HepG2 (cell line): Measurements from ENCODE around the gene RUSF1. TPM values are rescaled to one million over a fixed set of nuclear protein-coding genes. Genes with fewer than 3 reads are reported as not detected.

Experiments used
- AGO2 ChIP-seq: fragments of 200-400 bp; formaldehyde crosslinking; optimal IDR thresholded peaks from 2 replicates; pipeline ENCODE3; 2017; ENCODE audit warnings: mild to moderate bottlenecking, low read depth, low read length, moderate library complexity
- CENPT ChIP-seq: sonication (generic); formaldehyde crosslinking; IDR thresholded peaks from 2 replicates; pipeline ENCODE4 v1.8.0; 2022; ENCODE audit warnings: low read depth, mild to moderate bottlenecking, moderate library complexity, missing genetic modification reagents
- FOXK1 ChIP-seq: sonication (generic); formaldehyde crosslinking; IDR thresholded peaks from 2 replicates; pipeline ENCODE4 v1.4.0; 2020; ENCODE audit warnings: low read depth, missing genetic modification reagents, borderline replicate concordance
- FOXP4 ChIP-seq: sonication (generic); formaldehyde crosslinking; IDR thresholded peaks from 2 replicates; pipeline ENCODE4 v1.4.0; 2020; ENCODE audit warnings: missing genetic modification reagents
- GMEB1 ChIP-seq: sonication (generic); formaldehyde crosslinking; IDR thresholded peaks from 2 replicates; pipeline ENCODE4 v1.5.1; 2020; ENCODE audit warnings: missing genetic modification reagents, mild to moderate bottlenecking, borderline replicate concordance
- HDAC2 ChIP-seq: sonication (generic); formaldehyde crosslinking; IDR thresholded peaks from 2 replicates; pipeline ENCODE4 v1.4.0; 2020; ENCODE audit warnings: missing genetic modification reagents
- JUNB ChIP-seq: sonication (generic); formaldehyde crosslinking; IDR thresholded peaks from 2 replicates; pipeline ENCODE4 v1.8.0; 2022; ENCODE audit warnings: missing genetic modification reagents, mild to moderate bottlenecking, borderline replicate concordance
- NONO ChIP-seq, 2 experiments: fragments of 450-650 bp in 1 of 2; sonication (generic) in 1 of 2; formaldehyde crosslinking in 1 of 2; IDR thresholded peaks in 1 of 2; conservative IDR thresholded peaks in 1 of 2; 2 replicates each; pipeline versions ENCODE4 v1.6.1 to v1.8.0; 2017 to 2022; ENCODE audit warnings: mild to moderate bottlenecking in 1 of 2, missing genetic modification reagents in 1 of 2, moderate library complexity in 1 of 2
- NR2C2 ChIP-seq: sonication (generic); formaldehyde crosslinking; IDR thresholded peaks from 2 replicates; pipeline ENCODE4 v1.4.0; 2020; ENCODE audit warnings: missing genetic modification reagents, mild to moderate bottlenecking, moderate library complexity, borderline replicate concordance
- NRL ChIP-seq: sonication (generic); formaldehyde crosslinking; IDR thresholded peaks from 2 replicates; pipeline ENCODE4 v1.5.0; 2020; ENCODE audit warnings: missing genetic modification reagents, mild to moderate bottlenecking, moderate library complexity, borderline replicate concordance
- PITX1 ChIP-seq: sonication (generic); formaldehyde crosslinking; IDR thresholded peaks from 2 replicates; pipeline ENCODE4 v1.5.1; 2020; ENCODE audit warnings: mild to moderate bottlenecking, missing genetic modification reagents
- PRMT3 ChIP-seq: sonication (generic); formaldehyde crosslinking; IDR thresholded peaks from 2 replicates; pipeline ENCODE4 v1.8.1; 2022; ENCODE audit warnings: low read depth, mild to moderate bottlenecking, moderate library complexity, missing genetic modification reagents, borderline replicate concordance
- SALL2 ChIP-seq: sonication (generic); formaldehyde crosslinking; IDR thresholded peaks from 2 replicates; pipeline ENCODE4 v1.8.1; 2023; ENCODE audit warnings: mild to moderate bottlenecking, missing genetic modification reagents, inconsistent platforms
- SAP130 ChIP-seq: IDR thresholded peaks from 2 replicates; pipeline ENCODE4 v1.6.1; 2016; ENCODE audit warnings: low read depth
- SOX5 ChIP-seq: IDR thresholded peaks from 2 replicates; pipeline ENCODE4 v1.6.1; 2016; ENCODE audit warnings: borderline replicate concordance
- YEATS4 ChIP-seq: sonication (generic); formaldehyde crosslinking; IDR thresholded peaks from 2 replicates; pipeline ENCODE4 v1.4.0; 2020; ENCODE audit warnings: missing genetic modification reagents, borderline replicate concordance
- ZNF879 ChIP-seq: sonication (generic); formaldehyde crosslinking; IDR thresholded peaks from 2 replicates; pipeline ENCODE4 v1.8.1; 2023; ENCODE audit warnings: missing genetic modification reagents
- polyA plus RNA-seq, 8 experiments: library from polyadenylated mRNA; depleted of rRNA in 3 of 8; stranded (reverse) in 7 of 8; unstranded in 1 of 8; fragments of >200 nt; fragmentation: Illumina TruSeq in 4 of 8; extraction: Trizol in 4 of 8; gene quantifications; 2 replicates each; pipeline versions ENCODE4 v1.2.1 to v1.2.3, GENCODE V29; 2011 to 2016; ENCODE audit warnings: low read depth in 4 of 8, missing spikeins in 1 of 8, mixed read lengths in 1 of 8; ENCODE audit not compliant: insufficient read depth in 1 of 8
- total RNA-seq, 5 experiments: library from RNA; depleted of rRNA; stranded (reverse); fragments of >200 nt; fragmentation: Illumina TruSeq; extraction: Trizol; gene quantifications; 2 replicates each; pipeline ENCODE4 v1.2.3, GENCODE V29; 2016; ENCODE audit warnings: low read depth in 1 of 5
- TF ChIP-seq, protein P1 (sequence below): sonication (generic); formaldehyde crosslinking; IDR thresholded peaks from 2 replicates; pipeline ENCODE4 v1.4.0; 2020; ENCODE audit warnings: missing genetic modification reagents, low read depth, mild to moderate bottlenecking, borderline replicate concordance
- TF ChIP-seq, protein P2 (sequence below): sonication (generic); formaldehyde crosslinking; IDR thresholded peaks from 2 replicates; pipeline ENCODE4 v1.4.0; 2020; ENCODE audit warnings: mild to moderate bottlenecking, missing genetic modification reagents, borderline replicate concordance
- TF ChIP-seq, protein P3 (sequence below): sonication (generic); formaldehyde crosslinking; IDR thresholded peaks from 2 replicates; pipeline ENCODE4 v1.5.0; 2020; ENCODE audit warnings: mild to moderate bottlenecking, missing genetic modification reagents, borderline replicate concordance

Gene RUSF1
- total and polyA plus RNA-seq, 2 of the 13 experiments (the other 11 are each of a cell fraction or from before 2014, with no cell fraction given), result 40.8 to 50.2 TPM

DNA sequence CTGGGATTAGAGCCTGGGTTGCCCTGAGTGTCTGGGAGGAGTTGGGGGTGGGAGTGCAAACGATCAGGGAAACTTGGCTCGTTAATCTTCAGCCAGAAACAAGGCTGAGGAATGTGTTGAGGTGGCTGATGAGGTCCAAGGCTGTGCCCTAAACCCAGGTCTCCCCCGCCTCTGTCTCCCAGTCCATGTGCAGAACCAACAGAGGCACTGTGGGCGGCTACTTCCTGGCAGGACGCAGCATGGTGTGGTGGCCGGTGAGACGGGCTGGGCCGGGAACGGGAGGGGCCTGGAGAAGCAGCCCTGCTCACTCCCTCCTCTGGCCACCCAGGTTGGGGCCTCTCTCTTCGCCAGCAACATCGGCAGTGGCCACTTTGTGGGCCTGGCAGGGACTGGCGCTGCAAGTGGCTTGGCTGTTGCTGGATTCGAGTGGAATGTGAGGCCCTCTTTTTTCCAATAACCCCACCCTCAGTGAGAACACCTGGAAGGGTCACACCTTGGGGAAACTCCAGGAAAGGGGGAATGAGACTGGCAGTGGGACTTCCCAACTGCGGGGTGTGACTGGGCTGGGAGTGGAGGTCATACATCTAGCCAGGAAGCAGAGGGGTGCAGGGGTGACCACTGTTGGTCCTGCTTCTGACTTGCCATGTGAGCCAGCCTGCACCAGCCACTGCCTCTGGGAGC is 23.6 kb downstream of the RUSF1 start (continued):
- no peak for TF ChIP-seq NONO (IDR thresholded peaks at IDR 0.05)
- peak; percentile 65 for TF ChIP-seq NONO (CRISPR knock-in tag; conservative IDR thresholded peaks at IDR 0.05)
- peak; percentile 39; the same call in 1 of the 2 replicates for TF ChIP-seq NR2C2 (CRISPR knock-in tag)
- peak; percentile 39 for TF ChIP-seq SOX5 (CRISPR knock-in tag)
- no peak for TF ChIP-seq AGO2
- TF ChIP-seq ZNF879 (CRISPR knock-in tag), result no peak
- 0 out of 2 replicates have a peak, but pooled peaks have one; percentile 28 for TF ChIP-seq SALL2
- peak; percentile 27; the same call in 1 of the 2 replicates for TF ChIP-seq FOXK1 (CRISPR knock-in tag)
- TF ChIP-seq CENPT (CRISPR knock-in tag), result no peak
- peak; percentile 85 for TF ChIP-seq PITX1 (CRISPR knock-in tag)
- TF ChIP-seq, protein P1, sequence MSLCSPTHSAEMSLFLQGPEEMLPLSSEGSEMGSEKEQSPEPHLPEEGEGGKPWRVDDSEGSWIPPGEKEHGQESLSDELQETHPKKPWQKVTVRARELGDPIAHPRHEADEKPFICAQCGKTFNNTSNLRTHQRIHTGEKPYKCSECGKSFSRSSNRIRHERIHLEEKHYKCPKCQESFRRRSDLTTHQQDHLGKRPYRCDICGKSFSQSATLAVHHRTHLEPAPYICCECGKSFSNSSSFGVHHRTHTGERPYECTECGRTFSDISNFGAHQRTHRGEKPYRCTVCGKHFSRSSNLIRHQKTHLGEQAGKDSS (CRISPR knock-in tag), result 0 out of 2 replicates have a peak, but pooled peaks have one; percentile 29
- TF ChIP-seq PRMT3, result no peak
- no peak for TF ChIP-seq JUNB (CRISPR knock-in tag)
- TF ChIP-seq GMEB1 (CRISPR knock-in tag), result peak; percentile 60; the same call in 1 of the 2 replicates
- TF ChIP-seq, protein P2, sequence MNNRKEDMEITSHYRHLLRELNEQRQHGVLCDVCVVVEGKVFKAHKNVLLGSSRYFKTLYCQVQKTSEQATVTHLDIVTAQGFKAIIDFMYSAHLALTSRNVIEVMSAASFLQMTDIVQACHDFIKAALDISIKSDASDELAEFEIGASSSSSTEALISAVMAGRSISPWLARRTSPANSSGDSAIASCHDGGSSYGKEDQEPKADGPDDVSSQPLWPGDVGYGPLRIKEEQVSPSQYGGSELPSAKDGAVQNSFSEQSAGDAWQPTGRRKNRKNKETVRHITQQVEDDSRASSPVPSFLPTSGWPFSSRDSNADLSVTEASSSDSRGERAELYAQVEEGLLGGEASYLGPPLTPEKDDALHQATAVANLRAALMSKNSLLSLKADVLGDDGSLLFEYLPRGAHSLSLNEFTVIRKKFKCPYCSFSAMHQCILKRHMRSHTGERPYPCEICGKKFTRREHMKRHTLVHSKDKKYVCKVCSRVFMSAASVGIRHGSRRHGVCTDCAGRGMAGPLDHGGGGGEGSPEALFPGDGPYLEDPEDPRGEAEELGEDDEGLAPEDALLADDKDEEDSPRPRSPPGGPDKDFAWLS (CRISPR knock-in tag), result peak; percentile 62; the same call in 1 of the 2 replicates
- TF ChIP-seq NRL (CRISPR knock-in tag), result no peak; the same call in 1 of the 2 replicates
- TF ChIP-seq, protein P3, sequence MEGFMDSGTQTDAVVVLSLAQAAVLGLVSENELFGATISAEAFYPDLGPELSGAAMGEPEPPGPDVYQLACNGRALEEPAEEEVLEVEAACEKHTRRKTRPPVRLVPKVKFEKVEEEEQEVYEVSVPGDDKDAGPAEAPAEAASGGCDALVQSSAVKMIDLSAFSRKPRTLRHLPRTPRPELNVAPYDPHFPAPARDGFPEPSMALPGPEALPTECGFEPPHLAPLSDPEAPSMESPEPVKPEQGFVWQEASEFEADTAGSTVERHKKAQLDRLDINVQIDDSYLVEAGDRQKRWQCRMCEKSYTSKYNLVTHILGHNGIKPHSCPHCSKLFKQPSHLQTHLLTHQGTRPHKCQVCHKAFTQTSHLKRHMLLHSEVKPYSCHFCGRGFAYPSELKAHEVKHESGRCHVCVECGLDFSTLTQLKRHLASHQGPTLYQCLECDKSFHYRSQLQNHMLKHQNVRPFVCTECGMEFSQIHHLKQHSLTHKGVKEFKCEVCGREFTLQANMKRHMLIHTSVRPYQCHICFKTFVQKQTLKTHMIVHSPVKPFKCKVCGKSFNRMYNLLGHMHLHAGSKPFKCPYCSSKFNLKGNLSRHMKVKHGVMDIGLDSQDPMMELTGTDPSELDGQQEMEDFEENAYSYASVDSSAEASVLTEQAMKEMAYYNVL (CRISPR knock-in tag), result no peak
- TF ChIP-seq HDAC2 (CRISPR knock-in tag), result peak; percentile 75
- peak; percentile 94 for TF ChIP-seq SAP130 (CRISPR knock-in tag)
- TF ChIP-seq FOXP4, result peak; percentile 69
- peak; percentile 83; the same call in 1 of the 2 replicates for TF ChIP-seq YEATS4
